ENCODE results near the gene ATXN7L1. TPM values are rescaled to one million over a fixed set of nuclear protein-coding genes. Genes with fewer than 3 reads are reported as not detected.
A peak's percentile ranks its signal among the peaks of the same experiment; 100 is the strongest.

ATXN7L1 gene
- total RNA-seq, 2 donors from 2014 or later, result 3.6 to 5.4 TPM

GRCh38 chr7:105656922-105657521 lies 219.4 kb downstream of the ATXN7L1 start:
- peak overlapping the region in 1 of 2 donors; percentile 14 for H3K27ac Mint-ChIP-seq
- H3K27me3 Mint-ChIP-seq, result no peaks in the 10 kb centered on the region
- H3K4me1 Mint-ChIP-seq (ENCODE audit: low read depth in 2 of 2), result peaks cover 8 to 9% of the 10 kb centered on the region in 2 donors
- peak; percentile 73 for DNase-seq (ENCODE audit: low spot score)
- ATAC-seq, result peak; percentile 55 to 72
- H3K9me3 Mint-ChIP-seq, result no peaks in the 10 kb centered on the region
- H3K4me3 Mint-ChIP-seq, result no peak overlapping the region
- no peaks in the 10 kb centered on the region for H3K36me3 Mint-ChIP-seq

GRCh38 chr7:105655500-105656380 lies 220.7 kb downstream of the ATXN7L1 start:
- no peaks in the 10 kb centered on the region for H3K27me3 Mint-ChIP-seq
- ATAC-seq (no peak), DNase-seq (ENCODE audit: low spot score) (no peak)
- H3K27ac Mint-ChIP-seq, result no peak overlapping the region
- no peaks in the 10 kb centered on the region for H3K36me3 Mint-ChIP-seq
- peaks cover 8 to 9% of the 10 kb centered on the region in 2 donors for H3K4me1 Mint-ChIP-seq (ENCODE audit: low read depth in 2 of 2)
- H3K9me3 Mint-ChIP-seq, result no peaks in the 10 kb centered on the region
- H3K4me3 Mint-ChIP-seq, result no peak overlapping the region

GRCh38 chr7:105655067-105655466 lies 221.3 kb downstream of the ATXN7L1 start:
- H3K4me3 Mint-ChIP-seq, result no peak overlapping the region
- no peak for DNase-seq (ENCODE audit: low spot score)
- H3K9me3 Mint-ChIP-seq, result no peaks in the 10 kb centered on the region
- H3K27me3 Mint-ChIP-seq, result no peaks in the 10 kb centered on the region
- no peaks in the 10 kb centered on the region for H3K36me3 Mint-ChIP-seq
- H3K4me1 Mint-ChIP-seq (ENCODE audit: low read depth in 2 of 2), result peaks cover 6 to 7% of the 10 kb centered on the region in 2 donors
- ATAC-seq, result no peak
- H3K27ac Mint-ChIP-seq, result no peak overlapping the region

GRCh38 chr7:105654095-105654686 lies 222.2 kb downstream of the ATXN7L1 start:
- no peak overlapping the region for H3K4me3 Mint-ChIP-seq
- DNase-seq (ENCODE audit: low spot score) (no peak), ATAC-seq (no peak)
- peaks cover 8 to 9% of the 10 kb centered on the region in 2 donors for H3K4me1 Mint-ChIP-seq (ENCODE audit: low read depth in 2 of 2)
- no peaks in the 10 kb centered on the region for H3K9me3 Mint-ChIP-seq
- H3K27me3 Mint-ChIP-seq, result no peaks in the 10 kb centered on the region
- no peak overlapping the region for H3K27ac Mint-ChIP-seq
- no peaks in the 10 kb centered on the region for H3K36me3 Mint-ChIP-seq

GRCh38 chr7:105653441-105654005 lies 222.9 kb downstream of the ATXN7L1 start:
- no peak for DNase-seq (ENCODE audit: low spot score)
- Mint-ChIP-seq H3K36me3 (no peaks in the 10 kb centered on the region), H3K9me3 (no peaks in the 10 kb centered on the region), H3K4me1 (ENCODE audit: low read depth in 2 of 2) (peaks cover 11 to 15% of the 10 kb centered on the region in 2 donors), H3K4me3 (no peak overlapping the region), H3K27me3 (no peaks in the 10 kb centered on the region), H3K27ac (no peak overlapping the region)
- ATAC-seq, result no peak

- ATAC-seq (peak; percentile 72), DNase-seq (ENCODE audit: low spot score) (no peak)
- H3K4me3 Mint-ChIP-seq, result no peak overlapping the region
- H3K9me3 Mint-ChIP-seq, result no peaks in the 10 kb centered on the region
- H3K27me3 Mint-ChIP-seq, result no peaks in the 10 kb centered on the region
- no peaks in the 10 kb centered on the region for H3K36me3 Mint-ChIP-seq
- no peak overlapping the region for H3K27ac Mint-ChIP-seq
- H3K4me1 Mint-ChIP-seq (ENCODE audit: low read depth in 2 of 2), result peaks cover 18 to 24% of the 10 kb centered on the region in 2 donors
Observed at GRCh38 chr7:105652359-105652993, 223.9 kb downstream of the ATXN7L1 start.

- no peak for ATAC-seq
- DNase-seq (ENCODE audit: low spot score), result no peak
- no peak overlapping the region for H3K27ac Mint-ChIP-seq
- H3K36me3 Mint-ChIP-seq, result no peaks in the 10 kb centered on the region
- no peak overlapping the region for H3K4me3 Mint-ChIP-seq
- H3K9me3 Mint-ChIP-seq, result no peaks in the 10 kb centered on the region
- H3K4me1 Mint-ChIP-seq (ENCODE audit: low read depth in 2 of 2), result peaks cover 14 to 21% of the 10 kb centered on the region in 2 donors
- H3K27me3 Mint-ChIP-seq, result no peaks in the 10 kb centered on the region
Observed at GRCh38 chr7:105651798-105652197, 224.6 kb downstream of the ATXN7L1 start.

- Mint-ChIP-seq H3K36me3 (no peaks in the 10 kb centered on the region), H3K4me1 (ENCODE audit: low read depth in 2 of 2) (peaks cover 13 to 21% of the 10 kb centered on the region in 2 donors), H3K27me3 (no peaks in the 10 kb centered on the region), H3K27ac (no peak overlapping the region), H3K4me3 (no peak overlapping the region), H3K9me3 (no peaks in the 10 kb centered on the region)
- DNase-seq (ENCODE audit: low spot score) (no peak), ATAC-seq (no peak)
Observed at GRCh38 chr7:105650382-105650970, 225.9 kb downstream of the ATXN7L1 start.

- DNase-seq (ENCODE audit: low spot score), result no peak
- H3K4me3 Mint-ChIP-seq, result no peak overlapping the region
Observed at GRCh38 chr7:105649727-105650381, 226.5 kb downstream of the ATXN7L1 start.

GRCh38 chr7:105648561-105649401 lies 227.6 kb downstream of the ATXN7L1 start:
- peak; percentile 18 to 64 for ATAC-seq
- Mint-ChIP-seq H3K27me3 (no peaks in the 10 kb centered on the region), H3K36me3 (no peaks in the 10 kb centered on the region), H3K27ac (peak overlapping the region; percentile 20 to 25), H3K4me3 (no peak overlapping the region), H3K9me3 (no peaks in the 10 kb centered on the region), H3K4me1 (ENCODE audit: low read depth in 2 of 2) (peaks cover 13 to 21% of the 10 kb centered on the region in 2 donors)
- DNase-seq (ENCODE audit: low spot score), result no peak

More at GRCh38 chr7:105649727-105650381, 226.5 kb downstream of the ATXN7L1 start:
- no peaks in the 10 kb centered on the region for H3K27me3 Mint-ChIP-seq
- peaks cover 13 to 21% of the 10 kb centered on the region in 2 donors for H3K4me1 Mint-ChIP-seq (ENCODE audit: low read depth in 2 of 2)
- H3K36me3 Mint-ChIP-seq, result no peaks in the 10 kb centered on the region
- no peaks in the 10 kb centered on the region for H3K9me3 Mint-ChIP-seq
- ATAC-seq, result no peak
- H3K27ac Mint-ChIP-seq, result peak overlapping the region; percentile 7 to 25

GRCh38 chr7:105647591-105647990 lies 228.8 kb downstream of the ATXN7L1 start:
- Mint-ChIP-seq H3K4me1 (ENCODE audit: low read depth in 2 of 2) (peaks cover 13 to 21% of the 10 kb centered on the region in 2 donors), H3K9me3 (no peaks in the 10 kb centered on the region), H3K36me3 (no peaks in the 10 kb centered on the region), H3K27me3 (no peaks in the 10 kb centered on the region), H3K4me3 (no peak overlapping the region), H3K27ac (peak overlapping the region in 1 of 2 donors; percentile 20)
- DNase-seq (ENCODE audit: low spot score) (no peak), ATAC-seq (no peak)

- Mint-ChIP-seq H3K4me3 (no peak overlapping the region), H3K36me3 (no peaks in the 10 kb centered on the region), H3K27me3 (no peaks in the 10 kb centered on the region), H3K9me3 (no peaks in the 10 kb centered on the region), H3K4me1 (ENCODE audit: low read depth in 2 of 2) (peaks cover 13 to 21% of the 10 kb centered on the region in 2 donors), H3K27ac (no peak overlapping the region)
- no peak for ATAC-seq
- DNase-seq (ENCODE audit: low spot score), result no peak
Observed at GRCh38 chr7:105644937-105645336, 231.5 kb downstream of the ATXN7L1 start.

All from natural killer cell treated with Interleukin-12 subunit alpha and Interleukin-12 subunit beta and Interleukin-15 and Interleukin-18, amount 100 ng/mL, for 72 hours (primary cell).